HG02943 (cell line): ENCODE data around the gene AHCYL2.
"Not testable (repeated sequence)": the region's sequence is repeated elsewhere in the genome, so short reads cannot be mapped to it uniquely, and the experiment has no call there.

Experiments used
- ATAC-seq: cut with Tn5 transposase; IDR thresholded peaks from one replicate; pipeline ENCODE4 v1.9.1; 2021; ENCODE audit warnings: mild to moderate bottlenecking, low read depth, moderate library complexity; ENCODE audit not compliant: unreplicated experiment

Gene AHCYL2

DNA sequence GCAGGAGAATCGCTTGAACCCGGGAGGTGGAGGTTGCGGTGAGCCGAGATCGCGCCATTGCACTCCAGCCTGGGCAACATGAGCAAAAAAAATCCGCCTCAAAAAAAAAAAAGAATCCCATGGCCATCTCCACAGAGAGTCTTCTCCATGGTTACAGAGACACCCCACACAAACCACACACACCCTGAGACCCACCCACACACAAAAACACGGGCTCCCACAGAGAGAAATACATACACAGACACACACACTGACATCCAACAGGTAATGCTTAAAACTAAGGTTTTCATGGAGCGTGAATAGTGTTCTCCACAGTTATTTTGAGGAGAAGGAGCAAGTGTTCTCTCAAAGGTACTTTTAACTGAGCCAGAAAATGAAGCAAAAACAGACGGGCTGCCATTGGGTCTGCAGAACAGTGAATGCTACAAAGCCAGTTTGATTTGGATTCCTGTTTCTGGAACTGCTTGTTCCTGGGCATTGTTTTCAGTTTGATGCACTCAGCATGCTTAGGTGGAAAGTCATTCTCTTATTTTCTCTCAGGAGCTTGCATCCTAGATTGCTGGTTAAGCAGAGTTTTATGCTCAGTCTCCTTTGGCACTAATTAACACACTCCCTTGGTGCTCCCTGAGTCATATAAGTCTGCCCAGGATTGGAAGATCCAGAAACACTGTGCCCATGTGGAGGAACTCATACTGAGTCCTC lies 15.4 kb downstream of the AHCYL2 start:
- no peak for ATAC-seq

DNA sequence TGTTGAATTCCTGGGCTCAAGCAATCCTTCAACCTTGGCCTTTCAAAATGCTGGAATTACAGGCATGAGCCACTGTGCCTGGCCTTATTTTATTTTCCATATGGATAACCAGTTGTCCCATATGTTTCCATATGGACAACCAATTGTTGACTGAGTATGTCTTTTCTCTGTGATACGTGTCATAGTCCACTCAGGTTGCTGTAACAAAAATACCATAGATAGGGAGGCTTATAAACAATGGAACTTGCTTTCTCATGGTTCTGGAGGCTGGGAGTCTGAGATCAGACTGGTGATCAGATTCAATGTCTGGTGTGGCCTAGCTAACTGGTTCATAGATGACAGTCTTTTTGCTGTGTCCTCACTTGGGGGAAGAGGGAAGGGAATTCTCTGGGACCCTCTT lies 19.4 kb downstream of the AHCYL2 start:
- ATAC-seq = no peak

DNA sequence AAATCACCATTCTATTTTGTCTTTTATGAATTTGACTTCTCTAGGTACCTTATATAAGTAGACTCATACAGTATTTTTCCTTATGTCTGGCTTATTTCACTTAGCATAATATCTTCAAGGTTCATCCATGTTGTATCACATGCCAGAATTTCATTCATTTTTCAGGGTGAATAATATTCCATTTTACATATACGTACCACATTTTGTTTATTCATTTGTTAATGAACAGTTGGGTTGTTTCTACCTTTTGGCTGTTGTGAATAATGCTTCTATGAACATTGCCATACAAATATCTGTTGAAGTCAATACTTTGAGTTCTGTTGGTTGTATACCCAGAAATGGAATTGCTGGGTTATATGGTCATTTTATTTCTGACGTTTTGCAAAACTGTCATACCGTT lies 20.7 kb downstream of the AHCYL2 start:
- ATAC-seq = no peak

DNA sequence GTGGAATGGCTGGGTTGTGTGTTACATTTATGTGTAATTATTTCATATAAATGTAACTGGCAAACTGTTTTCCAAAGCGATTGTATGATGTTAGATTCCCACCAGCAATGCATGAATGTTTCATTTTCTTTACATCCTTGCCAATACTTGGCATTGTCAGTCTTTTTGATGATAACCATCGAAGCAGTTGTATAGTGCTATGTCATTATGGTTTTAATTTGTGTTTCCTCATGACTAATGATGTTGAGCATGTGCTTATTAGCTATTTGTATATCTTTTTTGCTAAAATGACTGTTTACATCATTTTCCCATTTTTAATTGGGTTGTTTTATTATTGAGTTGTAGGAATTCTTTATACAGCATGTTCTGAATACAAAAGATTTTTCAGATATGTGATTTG lies 22.3 kb downstream of the AHCYL2 start:
- ATAC-seq = no peak

DNA sequence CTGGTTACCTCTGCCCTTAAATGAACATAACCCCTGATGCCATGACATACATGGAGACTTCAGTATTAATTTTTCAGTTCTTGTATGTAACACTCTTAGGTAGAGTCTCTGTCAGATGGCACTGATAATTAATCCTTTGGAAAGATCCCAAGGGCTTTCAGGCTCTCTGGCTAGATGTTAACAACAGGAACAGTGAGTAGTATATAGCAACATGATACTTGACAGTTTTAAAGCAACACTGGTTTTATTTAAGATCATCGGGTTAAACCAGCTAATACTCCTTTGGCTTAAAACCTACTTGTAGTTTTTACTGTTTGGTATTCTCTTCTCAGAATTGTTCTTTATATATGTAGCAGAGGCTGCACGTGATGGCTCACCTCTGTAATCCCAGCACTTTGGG lies 27.3 kb downstream of the AHCYL2 start:
- no peak for ATAC-seq

DNA sequence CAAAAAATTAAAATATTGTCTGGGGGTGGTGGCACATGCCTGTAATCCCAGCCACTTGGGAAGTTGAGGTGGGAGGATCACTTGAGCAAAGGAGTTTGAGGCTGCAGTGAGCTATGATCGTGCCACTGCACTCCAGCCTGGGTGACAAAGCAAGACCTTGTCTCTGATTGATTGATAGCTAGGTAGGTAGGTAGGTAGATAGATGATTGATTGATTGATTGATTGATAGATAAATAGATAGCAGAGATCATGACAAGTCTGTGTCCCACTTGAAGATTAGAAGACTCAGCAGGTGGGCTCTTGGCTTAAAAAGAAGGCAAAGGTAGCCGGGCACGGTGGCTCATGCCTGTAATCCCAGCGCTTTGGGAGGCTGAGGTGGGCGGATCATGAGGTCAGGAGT lies 27.8 kb downstream of the AHCYL2 start:
- ATAC-seq = not testable (repeated sequence)

DNA sequence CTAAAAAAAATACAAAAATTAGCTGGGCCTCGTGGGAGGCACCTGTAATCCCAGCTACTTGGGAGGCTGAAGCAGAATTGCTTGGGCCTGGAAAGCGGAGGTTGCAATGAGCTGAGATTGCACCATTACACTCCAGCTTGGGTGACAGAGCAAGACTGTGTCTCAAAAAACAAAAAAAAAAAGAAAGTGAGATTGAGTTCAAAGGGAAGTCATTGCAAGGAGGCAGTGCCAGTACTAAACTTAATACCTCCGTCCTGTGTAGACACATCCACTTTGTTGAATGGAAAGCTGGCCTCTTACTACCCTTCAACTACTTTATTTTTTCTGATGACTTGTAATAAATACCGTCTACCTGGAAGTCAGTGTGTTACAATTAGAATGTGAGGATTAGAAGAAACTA lies 31.0 kb downstream of the AHCYL2 start:
- no peak for ATAC-seq

DNA sequence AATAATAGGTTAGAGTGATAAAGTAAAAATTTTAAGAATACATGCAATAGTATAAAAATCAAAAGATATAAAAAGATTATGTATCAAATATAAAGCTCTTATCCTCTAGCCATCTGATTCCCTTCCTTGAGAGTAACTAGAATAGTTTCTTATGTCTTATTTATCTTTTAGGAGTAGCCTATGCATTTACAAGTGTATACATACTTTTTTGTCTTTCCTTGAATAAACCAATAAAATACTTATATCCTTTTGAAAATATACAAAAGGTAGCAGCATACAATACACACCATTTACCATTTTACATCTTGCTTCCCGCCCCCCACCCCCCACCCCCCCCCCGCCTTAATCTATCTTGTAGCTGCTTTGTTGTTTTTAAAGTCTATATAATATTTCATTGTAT lies 31.4 kb downstream of the AHCYL2 start:
- no peak for ATAC-seq

DNA sequence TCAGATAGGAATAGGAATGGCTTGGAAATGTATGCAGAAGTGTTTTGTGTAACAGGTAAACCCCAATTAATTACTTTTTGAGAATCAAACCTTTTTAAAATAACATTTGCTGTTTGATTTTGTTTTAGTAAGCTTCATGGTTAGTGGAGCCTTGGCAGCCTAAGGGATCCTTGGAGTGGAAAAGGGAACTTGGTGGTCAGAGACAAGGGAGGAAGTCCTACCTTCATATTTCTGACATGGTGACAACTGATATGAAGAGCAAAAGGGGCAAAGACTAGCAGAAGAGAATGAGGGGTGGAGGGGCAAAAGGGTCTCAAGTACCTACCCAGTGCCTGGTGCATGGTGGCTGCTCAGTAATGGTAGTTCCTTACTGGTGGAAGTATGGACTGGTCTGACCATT lies 32.3 kb downstream of the AHCYL2 start:
- ATAC-seq = no peak

DNA sequence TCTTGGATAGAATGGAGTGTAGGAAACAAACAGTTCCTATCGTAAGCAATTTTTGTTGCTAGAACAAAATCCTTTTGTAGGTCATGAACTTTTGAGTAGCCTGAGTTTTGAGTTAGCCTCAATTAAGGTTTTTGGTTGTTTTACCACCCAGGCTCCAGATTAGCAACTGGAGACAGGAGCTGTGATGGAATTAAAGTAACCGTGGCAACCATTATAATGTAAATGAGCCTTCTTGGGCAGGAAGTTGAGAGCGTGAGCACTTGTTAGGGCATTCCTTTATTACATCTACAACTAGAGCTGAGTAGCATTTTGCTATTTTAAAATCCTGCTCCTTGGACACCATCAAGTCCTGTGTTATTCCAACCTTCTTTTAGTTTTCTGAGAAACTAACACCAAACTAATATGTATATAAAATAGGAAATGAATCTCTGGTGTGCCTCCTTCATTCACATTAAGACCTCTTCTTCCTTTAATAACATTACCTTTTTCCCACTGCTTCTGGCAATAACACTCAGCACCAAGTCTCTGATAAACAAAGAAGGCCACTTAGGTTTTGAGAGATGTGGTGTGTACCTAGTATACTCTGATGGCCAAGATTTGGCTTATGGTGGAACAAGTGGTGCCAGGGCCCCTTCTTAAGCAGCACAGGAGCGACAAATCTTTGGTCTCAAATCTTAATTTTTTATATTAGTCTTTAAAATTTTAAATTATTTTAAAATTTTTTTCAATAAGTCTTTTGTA lies 34.0 kb downstream of the AHCYL2 start:
- no peak for ATAC-seq

DNA sequence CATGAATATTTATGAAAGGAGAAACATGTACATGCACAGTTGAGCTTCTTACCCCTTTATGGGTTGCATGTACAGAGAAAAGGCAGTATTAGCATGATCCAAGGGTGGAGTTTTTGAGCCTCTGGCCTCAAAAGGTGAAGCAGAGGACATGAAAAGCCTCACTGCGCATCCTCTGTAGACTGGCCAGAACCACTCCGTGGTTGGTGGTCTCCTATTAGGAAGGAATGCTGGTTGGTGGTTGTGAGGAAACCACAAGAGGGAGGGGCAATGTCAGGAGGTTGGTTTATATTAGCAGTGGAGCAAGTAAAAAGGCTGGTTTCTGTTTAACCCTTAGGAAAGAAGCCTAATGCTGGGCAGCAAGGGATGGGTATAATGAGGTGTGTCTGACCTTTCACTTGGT lies 37.5 kb downstream of the AHCYL2 start:
- ATAC-seq = no peak

DNA sequence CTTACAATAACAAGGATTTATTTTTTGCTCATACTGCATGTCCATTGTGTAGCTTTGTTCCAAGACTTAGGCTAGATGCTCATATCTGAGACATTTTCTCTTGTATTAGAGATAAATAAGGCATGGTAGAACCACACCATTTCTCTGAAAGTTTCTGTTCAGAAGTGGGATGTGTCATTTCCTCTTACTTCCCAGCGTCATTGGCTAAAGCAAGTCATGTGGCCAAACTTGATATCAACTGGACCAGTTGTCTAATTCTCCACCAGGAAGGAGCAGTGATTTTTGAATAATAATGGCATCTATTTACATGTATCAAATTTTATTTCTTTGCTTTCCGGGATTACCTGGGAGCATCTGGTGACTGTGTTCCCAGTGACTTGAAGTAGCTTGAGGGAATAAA lies 38.3 kb downstream of the AHCYL2 start:
- no peak for ATAC-seq

DNA sequence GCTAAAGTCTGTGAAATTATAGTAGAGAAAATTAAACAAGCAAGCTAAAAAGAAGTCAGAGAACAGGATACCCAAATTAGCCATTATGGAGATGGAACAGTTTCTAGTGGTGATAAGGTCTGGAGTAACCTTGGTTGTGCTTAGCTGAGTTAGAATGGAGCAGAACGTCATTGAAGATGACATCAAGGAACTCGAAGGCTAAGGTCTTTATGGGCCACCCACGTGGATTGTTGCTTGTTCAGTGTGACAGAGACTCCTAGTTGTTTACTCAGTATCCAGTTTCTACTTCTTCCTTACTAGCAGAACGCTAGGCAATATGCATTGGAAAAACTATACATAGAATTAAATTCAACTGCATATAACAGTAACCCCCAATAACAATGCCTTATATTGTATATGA lies 39.7 kb downstream of the AHCYL2 start:
- no peak for ATAC-seq

DNA sequence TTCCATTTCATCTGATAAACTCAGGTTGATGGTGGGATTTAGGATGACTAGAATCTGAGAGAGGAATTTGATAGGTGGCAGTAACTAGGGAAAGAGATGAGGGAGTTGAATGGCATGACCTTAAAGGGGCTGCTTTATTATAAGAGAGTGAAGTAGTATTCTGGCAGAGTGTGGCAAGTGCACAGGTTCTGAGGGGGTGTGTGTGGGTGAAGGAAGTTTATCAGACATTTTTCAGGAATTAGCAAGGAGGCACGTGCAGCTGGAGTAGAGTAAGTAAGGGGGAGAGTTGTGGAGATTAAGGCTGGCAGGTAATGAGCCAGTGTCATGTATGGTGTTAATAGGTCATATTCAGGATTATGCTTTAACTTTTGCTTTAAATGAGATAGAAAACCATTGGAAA lies 40.5 kb downstream of the AHCYL2 start:
- ATAC-seq = no peak

DNA sequence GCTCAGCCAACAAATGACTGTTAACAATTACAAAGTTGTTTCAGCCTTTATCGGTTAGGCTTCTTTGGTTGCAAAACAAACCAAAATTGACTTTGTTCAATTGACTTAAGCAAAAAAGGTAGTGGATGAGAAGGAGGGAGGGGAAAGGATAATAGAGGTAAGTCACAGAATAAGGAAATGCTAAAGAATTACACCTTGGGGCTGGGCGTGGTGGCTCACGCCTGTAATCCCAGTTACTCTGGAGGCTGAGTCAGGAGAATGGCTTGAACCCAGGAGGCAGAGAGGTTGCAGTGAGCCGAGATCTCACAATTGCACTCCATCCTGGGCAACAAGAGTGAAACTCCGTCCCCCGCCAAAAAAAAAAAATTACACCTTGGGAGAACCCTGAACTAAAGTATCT lies 41.4 kb downstream of the AHCYL2 start:
- no peak for ATAC-seq

DNA sequence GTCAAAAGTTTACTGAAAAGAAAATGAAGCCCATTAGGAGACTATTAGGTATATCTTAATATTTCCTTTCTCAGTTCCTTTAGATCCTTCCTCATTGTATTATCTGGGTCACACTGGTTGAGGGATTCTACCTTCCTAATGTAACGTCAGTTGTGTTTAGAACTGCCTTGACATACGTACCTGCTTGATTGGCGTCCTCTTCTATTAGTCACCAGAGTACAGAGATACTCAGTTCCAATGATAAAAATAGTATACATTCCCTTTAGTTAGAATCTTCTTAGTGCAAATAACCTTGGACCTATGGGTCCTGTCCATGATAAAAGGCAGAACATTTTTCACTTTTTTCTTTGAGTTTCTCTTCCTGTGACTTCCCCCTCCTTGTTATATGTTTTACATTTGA lies 45.2 kb downstream of the AHCYL2 start:
- ATAC-seq = no peak

DNA sequence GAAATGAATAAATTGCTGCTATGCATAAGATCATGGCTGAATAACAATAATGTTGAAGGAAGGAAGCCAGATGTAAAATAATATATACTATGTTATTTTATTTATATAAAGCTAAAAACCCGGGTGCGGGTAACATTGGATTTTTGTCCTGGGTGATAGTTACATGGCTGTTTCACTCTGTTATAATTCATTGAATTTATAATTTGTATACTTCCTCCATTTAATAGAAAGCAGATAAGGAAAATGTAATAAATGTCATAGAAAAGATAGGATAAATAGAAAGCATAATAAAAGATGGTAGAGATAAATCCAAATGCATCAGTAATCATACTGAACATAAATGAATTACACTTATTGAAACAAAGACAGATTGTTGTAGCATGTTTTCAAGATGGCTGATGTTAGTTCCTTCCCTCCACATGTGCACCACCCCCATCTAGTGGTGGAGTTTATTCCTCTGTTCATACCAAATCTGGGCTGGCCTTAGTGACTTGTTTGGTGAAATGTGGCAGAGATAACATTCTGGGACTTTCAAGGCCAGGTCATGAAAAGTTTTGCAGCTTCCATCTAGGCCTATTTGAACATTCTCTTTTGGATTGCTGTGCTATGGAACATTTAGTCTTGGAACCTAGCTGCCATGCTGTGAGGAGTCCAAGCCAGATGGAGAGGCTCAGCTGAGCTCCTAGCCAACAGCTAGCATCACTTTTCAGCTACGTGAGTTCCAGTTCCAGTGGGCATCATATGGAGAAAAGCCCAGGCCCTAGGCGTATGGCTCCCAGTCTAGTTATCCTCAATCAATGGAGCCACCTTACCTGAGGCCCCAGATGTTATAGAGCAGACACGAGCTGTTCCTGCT lies 46.9 kb downstream of the AHCYL2 start:
- ATAC-seq = no peak

DNA sequence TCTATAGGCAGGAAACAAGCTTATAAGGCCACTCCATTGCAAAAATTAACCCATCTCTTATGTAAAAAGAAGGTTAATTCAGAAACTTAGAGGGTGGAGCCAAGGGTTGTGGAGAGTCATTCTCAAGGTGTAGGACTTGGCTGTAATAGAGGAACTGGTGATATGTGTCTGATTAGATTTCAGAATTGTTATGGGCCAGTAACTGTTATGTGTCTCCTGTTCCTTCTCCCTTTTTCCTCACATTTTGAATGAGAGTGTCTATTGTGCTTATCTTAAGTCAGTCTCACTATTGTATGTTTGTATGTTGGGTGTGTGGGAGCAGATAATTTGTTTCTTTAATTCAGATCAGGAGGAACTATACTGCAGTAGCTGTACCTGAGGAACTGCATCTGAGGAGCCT lies 49.1 kb downstream of the AHCYL2 start:
- ATAC-seq = no peak

DNA sequence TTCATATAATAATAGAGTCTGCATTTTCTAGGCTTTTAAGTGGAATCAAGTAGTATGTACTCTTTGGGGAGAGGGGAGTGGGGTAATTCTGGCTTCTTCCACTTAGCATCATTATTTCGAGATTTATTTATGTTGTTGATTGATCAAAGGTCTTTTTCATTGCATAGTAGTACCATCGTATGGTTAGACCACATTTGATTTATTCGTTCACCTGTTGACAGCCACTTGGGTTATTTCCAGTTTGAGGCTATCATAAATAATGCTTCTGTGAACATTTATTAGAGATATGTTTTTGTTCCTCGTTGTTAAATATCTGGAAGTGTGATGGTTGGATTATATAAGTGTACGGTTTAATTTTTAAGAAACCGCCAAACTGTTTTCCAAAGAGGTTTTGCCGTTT lies 52.8 kb downstream of the AHCYL2 start:
- no peak for ATAC-seq

DNA sequence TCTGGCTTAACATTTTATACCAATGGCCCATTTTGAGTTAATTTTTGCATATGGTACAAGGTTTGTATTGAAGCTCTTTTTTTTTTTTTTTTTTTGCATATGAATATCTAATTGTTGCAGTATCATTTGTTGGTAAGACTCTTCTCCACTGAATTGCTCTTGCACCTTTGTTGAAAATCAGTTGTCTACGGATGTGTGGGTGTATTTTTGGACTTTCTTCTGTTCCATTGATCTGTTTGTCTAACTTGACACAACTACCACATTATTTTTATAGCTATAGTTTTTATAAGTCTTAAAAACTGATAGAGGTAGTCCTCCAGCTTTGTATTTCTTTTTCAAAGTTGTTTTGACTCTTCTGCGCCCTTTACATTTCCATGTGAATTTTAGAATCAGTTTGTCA lies 53.9 kb downstream of the AHCYL2 start:
- ATAC-seq = no peak

DNA sequence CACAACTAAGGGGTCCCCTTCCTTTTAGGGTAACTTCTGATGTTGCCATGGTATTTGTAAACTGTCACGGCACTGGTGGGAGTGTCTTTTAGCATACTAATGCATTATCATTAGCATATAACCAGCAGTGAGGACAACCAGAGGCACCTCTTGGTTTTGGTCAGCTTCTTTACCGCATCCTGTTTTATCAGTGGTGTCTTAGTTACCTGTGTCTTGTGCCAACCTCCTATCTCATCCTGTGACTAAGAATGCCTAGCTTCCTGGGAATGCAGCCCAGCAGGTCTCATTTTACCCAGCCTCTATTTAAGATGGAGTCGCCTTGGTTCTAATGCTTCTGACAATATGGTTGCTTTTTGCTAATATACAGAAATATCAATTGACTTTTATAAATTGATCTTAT lies 54.9 kb downstream of the AHCYL2 start:
- ATAC-seq = no peak
